CD4-positive, alpha-beta T cell treated with Interleukin-2 at 100 ng/mL for 4 hours (primary cell): ENCODE results near the gene LCN10.

Experiments used
- DNase-seq: peaks from one replicate; pipeline ENCODE4 v3.0.0-alpha.2; 2020; ENCODE audit warnings: low spot score

LCN10 gene

DNA sequence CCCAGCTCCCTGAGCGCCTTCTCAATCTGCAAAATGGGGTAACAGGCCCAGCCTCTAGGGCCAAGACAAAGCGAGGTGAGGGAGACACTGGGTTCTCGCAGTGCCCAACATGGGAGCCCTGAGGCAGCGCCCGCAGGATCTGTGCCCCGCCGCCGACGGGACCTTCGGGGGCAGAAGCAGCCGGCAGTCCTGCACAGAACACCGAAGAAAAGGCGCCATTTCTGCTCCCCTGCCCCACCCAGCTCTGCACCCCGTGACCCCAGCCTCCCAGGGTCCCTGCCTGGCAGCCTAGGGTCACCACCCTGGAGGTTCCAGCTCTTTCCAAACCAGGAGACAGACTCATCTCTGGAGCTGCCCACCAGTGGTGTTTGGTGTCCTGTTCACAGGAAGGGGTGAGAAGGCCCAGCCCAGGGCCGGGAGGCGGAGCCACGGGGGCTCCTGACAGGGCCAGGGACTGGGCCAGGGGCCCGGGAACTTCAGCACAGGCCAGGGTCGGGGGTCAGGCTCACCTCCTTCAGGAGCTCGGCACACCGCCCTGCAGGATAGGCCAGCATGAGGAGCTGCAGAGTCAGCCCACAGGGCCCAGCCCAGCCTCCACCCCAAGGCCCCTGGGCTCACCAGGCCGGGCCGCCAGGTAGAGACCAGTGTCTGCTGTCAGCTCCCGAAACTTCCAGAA is 12.0 kb upstream of the LCN10 start:
- DNase-seq = no peak

DNA sequence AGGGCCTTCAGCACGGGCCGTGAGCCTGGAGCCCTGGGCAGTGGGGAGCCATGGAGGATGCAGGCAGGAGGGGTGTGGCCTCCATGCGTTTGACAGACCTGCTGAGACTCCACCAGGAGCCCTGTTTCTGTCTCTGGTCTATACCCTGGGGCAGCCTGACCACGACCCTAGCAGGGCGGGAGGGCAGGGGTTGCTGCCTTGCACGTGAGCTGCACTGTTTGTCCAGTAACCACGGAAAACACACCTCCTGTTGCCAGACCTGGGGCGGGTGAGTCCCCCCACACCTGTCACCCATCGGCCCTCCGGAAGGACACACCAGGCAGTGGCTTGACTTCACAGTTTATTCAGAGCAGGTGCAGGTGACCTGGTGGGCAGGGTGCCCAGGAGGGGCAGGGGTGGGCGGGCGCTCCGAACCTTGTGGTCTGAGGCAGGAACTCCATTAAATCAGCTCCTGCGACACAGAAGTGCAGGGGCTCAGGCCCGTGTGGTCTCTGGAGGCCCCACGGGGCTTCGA is 11.4 kb upstream of the LCN10 start:
- no peak for DNase-seq

DNA sequence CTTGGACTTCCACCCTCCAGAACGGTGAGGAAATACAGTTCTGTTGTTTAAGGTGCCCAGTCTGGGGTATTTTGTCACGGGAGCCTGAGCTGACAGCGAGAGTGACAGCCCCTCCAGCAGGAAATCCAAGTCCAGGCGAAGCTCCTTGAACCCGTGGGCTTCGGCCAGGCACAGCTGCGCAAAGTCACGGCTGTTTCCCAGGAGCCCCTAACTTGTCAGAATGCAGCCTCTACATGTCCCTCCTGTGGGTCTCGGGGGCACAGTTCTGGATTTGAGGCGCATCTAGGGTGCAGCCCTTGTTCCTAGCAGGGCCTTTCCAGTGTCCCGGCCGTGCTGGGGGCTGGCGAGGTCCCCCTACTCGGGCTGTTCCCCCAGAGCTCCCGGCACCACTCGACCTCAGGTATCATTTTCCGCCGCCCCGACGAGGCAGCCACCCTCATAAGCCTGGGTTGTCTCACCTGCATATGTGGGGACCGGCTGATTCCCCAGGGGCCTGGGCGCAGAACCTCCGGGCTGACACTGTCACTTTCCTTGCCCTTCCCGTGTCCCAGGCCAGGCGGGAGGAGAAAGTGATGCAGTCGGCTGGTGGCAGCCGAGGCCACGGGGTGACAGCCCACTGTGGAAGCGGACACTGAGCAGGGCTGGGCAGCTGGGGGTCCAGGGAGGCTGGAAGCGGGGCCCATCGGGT is 10.8 kb upstream of the LCN10 start:
- no peak for DNase-seq

DNA sequence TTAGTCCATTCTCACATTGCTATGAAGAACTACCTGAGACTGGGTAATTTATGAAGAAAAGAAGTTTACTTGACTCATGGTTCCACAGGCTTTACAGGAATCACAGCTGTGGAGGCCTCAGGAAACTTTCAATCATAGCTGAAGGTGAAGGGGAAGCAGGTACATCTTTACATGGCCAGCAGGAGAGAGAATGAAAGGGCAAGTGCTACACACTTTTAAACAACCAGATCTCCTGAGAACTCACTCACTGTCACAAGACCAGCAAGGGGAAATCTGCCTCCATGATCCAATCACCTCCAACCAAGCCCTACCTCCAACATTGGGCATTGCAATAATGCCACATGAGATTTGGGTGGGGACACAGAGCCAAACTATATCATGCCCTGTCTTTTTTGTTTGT is 9.1 kb upstream of the LCN10 start:
- DNase-seq = no peak

DNA sequence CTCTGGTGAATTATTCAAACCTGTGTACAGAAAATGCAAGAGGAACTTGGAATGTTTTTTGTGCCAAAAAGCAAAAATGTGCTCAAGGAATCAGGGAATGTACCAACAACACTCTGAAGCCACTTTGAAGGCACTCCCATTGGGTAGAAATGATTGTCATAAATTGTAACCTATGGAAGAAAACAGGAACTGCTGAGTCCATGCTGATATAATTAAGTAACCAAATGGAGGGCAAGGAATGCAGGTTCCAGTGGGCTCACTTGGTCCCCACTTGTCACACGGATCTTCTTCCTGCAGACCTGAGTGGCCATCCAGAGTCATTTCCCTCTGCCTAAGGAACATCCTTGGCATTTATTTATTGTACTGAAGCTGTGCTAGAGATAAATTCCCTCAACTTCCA is 8.5 kb upstream of the LCN10 start:
- no peak for DNase-seq

DNA sequence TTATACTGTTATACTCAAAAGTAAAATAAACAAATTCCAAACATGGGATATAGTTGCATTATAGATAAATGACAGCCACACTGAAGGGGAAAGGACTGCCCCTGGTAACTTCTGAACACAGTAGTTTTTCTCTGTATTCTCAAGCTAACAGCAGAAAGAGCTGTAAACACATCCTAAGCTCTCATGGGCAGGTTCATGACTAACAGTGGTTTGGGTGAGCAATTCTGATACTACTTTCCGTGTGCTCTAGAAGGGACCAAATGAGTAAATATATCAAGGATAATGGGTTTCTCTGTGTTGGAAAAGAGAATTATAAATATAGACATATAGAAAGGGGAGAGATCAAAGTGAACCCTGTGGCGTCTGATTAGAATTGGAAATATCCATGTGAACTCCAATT is 7.8 kb upstream of the LCN10 start:
- DNase-seq = no peak

DNA sequence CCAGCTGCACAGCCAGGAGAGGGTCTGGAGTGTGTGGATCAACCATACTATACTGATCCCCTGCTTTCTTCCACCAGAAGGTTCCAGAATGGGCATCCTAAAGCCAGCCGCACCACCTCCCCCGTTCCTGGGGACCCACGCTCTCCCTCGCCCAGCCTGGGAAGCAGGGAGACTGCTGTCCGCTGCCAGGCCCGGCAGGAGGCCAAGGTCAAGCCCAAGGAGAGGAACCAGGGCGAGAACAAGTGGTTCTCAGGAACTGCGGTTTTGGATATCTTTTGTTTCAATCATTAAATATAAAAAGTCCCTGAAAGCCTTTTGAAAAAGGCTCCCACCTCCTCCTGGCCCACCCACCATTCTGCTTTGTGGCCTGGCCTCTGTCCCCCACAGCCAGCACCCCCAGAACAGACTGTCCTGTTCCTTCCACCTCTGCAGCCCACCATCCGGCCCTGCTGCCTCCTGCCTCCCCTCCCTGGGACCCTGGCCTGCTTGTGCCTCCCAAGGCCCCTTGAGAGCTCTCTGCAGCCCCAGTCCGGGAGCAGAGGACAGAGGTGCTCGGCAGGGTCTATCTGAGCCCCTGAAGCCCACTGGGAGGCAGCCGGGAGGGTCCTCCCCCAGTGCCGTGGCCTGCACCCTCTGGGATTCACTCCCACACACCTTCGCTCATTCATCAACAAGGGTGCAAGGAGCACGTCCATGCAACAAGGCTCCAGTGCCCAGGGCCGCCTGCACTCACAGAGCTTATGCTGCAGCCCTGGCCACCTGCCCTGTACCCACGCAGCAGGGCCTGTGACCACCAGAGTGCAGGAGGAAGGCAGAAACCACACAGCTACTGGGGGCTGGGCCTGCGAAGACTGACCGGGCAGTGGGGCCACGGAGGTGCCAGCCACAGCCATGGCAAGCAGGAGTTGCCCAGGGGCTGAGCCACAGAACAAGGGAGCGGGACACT is 6.2 kb upstream of the LCN10 start:
- no peak for DNase-seq

DNA sequence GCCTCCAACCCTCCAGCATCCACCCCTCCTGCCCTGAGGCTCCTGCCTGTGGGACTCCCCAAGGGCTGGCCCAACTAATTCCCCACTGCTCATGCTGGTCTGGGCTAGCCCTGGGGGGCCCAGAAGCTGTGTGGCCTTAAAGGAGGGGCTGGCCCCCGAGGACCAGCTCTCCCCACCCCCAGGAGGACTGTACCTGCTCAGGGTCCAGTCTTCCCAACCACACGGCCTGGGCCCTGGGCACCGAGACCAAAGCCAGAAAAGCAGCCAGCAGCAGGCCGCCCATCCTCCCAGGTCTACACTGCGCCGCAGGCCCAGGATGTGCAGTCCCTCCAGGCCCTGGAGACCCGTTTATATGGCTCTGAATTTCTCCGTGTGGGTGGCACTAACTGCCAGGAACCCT is 5.5 kb upstream of the LCN10 start, which contains the start of gene LCN6:
LCN6 (minus strand) TSS at position 325 of the 400 bp plus-strand sequence; CDS start at position 283, 42 bp downstream.
- no peak for DNase-seq

DNA sequence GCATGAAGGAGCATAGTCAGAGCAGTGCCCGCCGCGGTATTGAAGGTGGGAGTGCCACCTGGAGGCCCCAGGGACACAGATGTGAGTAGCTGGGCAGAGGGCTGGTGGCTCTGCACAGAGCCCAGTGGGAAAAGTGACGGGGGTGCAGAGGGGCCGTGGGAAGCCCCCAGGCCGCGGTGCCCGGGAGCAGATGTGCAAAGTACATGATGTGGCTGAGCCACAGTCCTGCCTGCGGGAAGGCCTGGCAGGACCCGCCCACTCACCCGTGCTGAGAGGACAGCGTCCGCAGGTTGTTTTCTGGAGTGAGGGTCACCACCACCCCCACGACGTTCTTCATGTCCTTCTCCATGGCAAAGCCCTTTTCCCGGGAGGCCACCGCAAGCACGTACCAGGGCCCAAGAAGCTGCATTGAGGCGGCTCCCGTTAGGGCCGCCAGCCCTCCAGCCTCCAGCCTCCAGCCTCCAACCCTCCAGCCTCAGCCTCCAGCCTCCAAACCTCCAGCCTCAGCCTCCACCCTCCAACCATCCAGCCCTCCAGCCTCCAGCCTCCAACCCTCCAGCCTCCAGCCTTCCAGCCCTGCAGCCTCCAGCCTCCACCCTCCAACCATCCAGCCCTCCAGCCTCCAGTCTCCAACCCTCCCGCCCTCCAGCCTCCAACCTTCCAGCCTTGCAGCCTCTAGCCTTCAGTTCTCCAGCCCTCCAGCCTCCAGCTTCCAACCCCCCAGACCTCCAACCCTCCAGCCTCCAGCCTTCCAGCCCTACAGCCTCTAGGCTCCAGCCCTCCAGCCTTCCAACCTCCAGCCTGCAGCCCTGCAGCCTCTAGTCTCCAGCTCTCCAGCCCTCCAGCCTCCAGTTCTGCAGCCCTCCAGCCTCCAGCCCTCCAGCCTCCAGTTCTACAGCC is 4.7 kb upstream of the LCN10 start:
- no peak for DNase-seq

DNA sequence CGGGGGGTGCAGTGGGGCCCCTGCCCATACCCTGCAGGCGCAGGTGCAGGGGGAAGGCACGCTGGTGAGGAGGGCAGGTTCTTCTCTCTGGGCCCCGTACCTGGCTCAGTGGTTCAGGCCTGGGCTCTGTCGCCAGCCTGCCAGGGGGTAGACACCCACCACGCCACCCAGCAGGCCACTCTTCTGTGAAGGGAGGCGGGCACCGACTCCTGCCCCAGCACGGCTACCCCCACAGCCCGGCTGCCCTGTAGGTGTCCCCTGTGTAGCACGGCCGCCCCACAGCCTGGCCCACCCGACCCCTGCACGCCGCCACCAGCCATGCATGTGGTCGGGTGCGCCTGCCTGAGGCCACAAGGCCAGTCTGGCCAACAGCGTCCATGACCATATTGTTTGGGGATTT is 3.9 kb upstream of the LCN10 start:
- no peak for DNase-seq

DNA sequence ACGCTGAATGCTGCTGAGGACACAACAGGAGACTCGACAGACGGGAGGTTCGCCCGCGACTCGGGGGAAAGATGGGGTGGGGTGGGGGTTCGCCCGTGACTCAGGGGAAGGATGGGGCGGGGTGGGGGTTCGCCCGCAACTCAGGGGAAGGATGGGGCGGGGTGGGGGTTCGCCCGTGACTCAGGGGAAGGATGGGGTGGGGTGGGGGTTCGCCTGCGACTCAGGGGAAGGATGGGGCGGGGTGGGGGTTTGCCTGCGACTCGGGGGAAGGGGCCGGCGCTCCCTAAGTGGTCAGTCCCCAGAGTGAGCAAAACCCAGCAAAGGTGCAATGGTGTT is 3.4 kb upstream of the LCN10 start:
- no peak for DNase-seq

DNA sequence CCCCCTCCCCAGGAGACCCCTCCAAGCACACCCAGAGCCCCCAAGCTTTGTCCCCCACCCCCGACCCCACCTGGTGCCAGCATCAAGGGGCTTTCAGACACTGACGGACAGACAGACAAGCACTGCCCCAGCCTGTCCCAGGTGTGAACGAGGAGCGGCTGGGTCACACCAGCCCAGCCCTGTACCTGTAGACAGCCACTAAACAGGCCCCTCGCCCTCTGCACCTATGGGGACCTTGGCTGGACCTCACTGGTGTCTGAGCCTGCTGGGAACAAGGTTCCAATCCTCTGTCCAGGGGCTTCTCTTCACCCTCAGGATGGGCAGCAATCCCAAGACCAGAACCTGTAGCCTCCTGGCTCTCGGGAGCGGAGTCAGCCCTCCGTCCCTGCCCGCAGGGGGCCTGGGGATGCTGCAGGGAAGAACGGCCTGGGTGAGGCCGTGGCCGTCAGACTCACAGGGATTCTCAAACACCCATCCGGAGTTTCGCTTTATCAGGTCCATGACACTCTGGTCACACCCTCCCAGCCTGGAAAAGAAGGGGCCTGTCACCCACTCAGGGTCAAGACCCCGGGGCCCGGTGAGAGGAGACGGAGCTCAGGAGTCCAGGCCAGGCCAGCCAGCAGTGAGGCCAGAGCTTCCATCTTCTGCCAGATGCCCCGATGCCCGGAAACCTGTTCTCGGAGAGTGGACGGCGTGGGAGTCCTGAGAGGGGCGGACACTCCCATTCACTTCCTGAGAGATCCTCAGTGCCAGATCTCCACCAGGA is 2.8 kb upstream of the LCN10 start:
- DNase-seq = no peak

DNA sequence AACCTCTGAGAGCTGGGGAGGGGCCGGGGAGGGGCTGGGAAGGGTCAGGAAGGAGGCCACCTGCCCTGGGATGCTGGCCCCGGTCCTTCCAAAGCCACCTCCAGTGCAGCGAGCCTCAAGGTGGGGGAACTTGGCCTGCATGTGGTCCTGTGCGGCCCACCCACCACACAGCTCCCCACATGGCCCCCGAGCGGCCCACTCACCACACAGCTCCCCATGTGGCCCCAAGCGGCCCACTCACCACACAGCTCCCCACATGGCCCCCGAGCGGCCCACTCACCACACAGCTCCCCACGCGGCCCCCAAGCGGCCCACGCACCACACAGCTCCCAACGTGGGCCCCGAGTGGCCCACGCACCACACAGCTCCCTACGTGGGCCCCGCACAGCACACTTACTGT is 2.0 kb upstream of the LCN10 start:
- DNase-seq = no peak

DNA sequence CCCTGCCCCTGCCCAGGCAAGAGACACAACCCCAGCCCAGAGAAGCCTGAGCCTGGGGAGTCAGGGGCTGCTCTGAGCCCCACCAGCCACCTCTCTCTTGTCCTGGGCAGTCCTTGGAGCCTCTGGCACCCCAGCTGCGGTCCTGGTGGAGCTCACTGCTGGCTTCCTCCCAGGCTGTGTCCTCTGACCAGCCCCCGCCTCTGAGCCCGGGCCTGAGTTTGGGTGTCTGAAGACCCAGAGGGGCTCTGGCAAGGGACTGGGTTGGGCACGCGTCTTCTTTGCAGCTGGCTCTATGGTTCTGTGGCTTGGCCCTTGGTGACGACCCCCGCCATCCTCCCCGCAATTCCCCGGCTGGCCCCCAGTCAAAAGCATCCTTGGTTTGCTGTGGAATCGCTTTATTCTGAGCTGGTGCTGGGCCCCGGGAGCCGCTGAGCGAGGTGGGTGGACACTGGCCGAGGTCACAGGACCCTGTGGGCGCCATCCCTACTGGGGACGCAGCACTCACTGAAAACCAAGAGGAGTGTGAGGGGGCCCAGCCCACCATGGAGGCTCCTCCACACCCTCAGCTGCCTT is 985 bp upstream of the LCN10 start:
- no peak for DNase-seq

DNA sequence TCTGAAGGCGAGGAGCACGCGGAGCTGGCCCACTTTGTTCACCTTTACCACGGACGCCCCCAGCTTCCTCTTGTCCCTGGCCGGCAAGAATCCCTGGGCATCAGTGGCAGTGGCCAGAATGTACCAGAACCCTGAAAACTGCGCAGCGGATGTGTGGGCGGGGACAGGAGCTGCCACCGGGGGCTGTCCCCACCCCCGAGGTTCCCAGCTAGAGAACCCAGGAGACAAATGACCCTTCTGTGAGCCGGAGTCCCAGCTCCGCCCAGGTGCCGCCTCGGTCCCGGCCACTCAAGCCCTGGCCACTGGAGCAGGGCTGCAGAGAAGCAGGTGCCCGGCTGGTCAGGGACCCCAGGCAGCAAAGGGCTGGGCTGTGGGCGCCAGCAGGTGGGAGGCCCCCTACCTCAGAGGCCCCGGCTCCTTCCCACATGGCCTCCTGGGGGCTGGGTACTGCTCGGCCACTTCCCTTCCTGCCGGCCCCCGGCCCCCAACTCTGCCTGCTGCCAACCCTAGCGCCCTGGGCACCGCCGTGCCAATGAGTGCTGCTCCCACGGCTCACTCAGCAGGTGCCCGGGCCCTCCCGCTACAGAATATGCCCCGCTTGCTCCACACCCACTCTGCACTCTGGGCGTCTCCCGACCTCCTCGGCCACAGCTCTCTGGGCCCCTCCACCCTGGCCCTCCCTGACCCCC is 713 bp downstream of the LCN10 start:
- no peak for DNase-seq

DNA sequence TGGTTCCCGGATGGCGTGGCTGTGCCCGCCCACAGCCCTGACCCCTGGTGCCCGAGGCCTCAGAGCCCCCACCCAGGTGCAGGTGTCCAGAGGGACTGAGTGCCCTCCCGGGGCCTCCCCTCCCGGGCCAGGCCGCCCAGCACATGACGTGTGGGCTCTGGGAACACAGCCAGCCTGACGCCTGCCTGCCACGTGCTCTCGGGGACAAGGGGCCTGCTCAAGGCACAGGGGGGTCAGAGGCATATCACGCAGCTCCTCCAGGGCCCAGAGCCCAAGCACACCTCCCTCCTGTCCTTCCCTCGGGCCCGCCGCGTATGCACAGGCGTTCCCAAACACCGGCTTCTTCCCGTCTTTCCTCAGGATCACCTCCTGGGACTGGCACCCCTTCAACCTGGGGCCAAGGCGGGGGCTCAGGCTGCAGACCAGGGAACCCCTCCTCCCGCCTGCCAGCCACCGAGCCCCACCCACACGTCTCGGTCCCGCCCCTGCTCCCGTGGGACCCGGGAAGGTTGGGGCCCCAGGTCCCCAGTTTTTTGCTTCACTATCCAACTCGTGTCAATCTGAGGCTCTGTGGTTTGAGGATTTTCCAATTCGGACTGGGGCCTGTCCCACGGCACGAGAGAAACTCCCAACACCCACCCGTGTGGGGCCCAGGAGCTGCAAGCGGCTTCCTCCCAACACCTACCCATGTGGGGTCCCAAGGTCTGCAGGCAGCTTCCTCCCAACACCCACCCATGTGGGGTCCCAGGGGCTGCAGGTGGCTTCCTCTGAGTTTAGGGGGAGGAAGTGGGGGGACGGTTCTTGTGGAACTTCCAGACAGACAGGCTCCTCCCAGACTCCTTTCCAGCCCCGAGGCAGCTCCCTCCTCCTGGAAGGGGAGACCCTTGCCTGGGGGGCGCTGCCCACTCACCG is 1.5 kb downstream of the LCN10 start:
- no peak for DNase-seq

DNA sequence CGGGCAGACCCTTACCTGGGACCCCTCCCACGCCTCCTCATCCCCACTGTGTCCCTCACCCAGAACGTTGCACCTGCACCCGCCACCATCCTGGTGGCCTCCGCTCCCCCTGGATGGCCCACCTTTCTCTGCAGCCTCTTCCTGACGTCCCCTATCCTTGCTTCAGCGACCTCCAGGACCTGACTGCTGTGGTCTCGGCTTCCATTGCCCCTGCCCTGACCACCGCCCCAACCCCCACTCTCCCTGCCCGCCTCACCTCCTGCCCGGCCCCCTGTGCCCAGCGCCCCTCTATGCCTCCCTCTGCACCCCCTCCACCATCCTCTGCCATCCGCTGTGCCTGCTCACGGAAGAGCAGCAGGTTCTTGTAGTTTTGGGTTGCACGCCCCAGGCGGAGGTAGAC is 2.2 kb downstream of the LCN10 start:
- no peak for DNase-seq

DNA sequence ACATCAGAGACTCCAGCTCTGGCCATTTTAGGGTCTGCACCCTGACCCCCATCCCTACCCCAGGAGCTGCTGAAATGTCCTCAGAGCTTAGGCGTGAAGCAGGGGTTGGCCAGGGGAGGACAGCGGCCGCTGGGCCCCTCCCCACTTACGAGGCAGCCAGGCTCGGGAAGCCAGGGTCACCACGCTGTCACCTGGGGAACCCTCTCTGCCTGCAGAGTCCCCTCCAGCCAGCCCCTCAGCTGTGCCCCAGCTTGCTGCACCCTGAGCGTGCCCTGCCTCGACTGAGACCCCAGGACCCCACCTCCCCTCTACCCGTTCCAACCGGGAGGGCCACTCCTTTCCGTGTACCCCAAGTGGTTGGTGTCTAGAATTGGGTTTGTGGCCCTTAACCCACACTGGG is 2.7 kb downstream of the LCN10 start:
- DNase-seq = no peak

DNA sequence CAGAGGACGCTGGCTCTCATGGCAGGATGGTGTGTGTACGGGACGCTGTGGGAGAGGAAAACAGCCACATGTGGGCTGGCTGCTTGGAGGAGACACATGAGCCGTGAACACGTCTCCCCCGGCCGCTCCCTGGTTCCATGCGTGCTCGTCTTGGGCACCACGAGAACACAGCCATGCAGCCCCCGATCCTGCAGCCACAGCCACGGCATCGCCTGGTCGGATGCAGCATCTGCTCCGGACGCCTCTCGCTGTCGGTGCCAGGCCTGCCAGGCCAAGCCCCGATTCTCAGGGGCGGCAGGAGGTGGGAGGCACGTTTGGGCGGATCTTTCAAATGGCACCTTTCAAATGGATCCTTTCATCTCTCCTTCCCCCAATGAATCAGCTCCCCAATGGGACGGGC is 3.2 kb downstream of the LCN10 start:
- no peak for DNase-seq
